Dermis blood vessel endothelial cell (primary cell): Measurements from ENCODE around the gene OR51D1. TPM values are rescaled to one million over a fixed set of nuclear protein-coding genes. Genes with fewer than 3 reads are reported as not detected.

ENCODE experiments used
- DNase-seq: peaks from one replicate; pipeline ENCODE4 v3.0.0; 2010
- total RNA-seq: library from RNA; depleted of rRNA; stranded (reverse); fragments of >200 nt; gene quantifications from 2 replicates; pipeline ENCODE4 v1.2.3, GENCODE V29; 2014

The OR51D1 gene
- total RNA-seq, 1 donor from 2014 or later, result not detected

GRCh38 chr11:4647766-4648165, 10.5 kb downstream of the OR51D1 start:
- no peak for DNase-seq

GRCh38 chr11:4654635-4655369, 17.5 kb downstream of the OR51D1 start:
- DNase-seq, result no peak

- no peak for DNase-seq
These were observed 21.6 kb downstream of the OR51D1 start for GRCh38 chr11:4658629-4659445.

GRCh38 chr11:4662876-4663275, 25.6 kb downstream of the OR51D1 start:
- no peak for DNase-seq

GRCh38 chr11:4664183-4664582, 26.9 kb downstream of the OR51D1 start:
- DNase-seq, result no peak

GRCh38 chr11:4664786-4665185, 27.5 kb downstream of the OR51D1 start:
- no peak for DNase-seq

- DNase-seq, result no peak
These were observed 28.1 kb downstream of the OR51D1 start for GRCh38 chr11:4665424-4665823.

GRCh38 chr11:4671741-4672140, 34.5 kb downstream of the OR51D1 start:
- no peak for DNase-seq

GRCh38 chr11:4672470-4672869, 35.2 kb downstream of the OR51D1 start:
- DNase-seq, result no peak

GRCh38 chr11:4673781-4674180, 36.5 kb downstream of the OR51D1 start:
- DNase-seq, result no peak

- no peak for DNase-seq
These were observed 40.7 kb downstream of the OR51D1 start for GRCh38 chr11:4677948-4678347.

GRCh38 chr11:4680341-4680740, 43.1 kb downstream of the OR51D1 start:
- DNase-seq, result no peak

- no peak for DNase-seq
These were observed 45.5 kb downstream of the OR51D1 start for GRCh38 chr11:4682623-4683419.

GRCh38 chr11:4684631-4685285, 47.5 kb downstream of the OR51D1 start:
- no peak for DNase-seq

Other genes starting within 250 kb of the OR51D1 start
- gene TRIM21, start 243.8 kb upstream of the OR51D1 start, total RNA-seq, result 34.9 and 44.2 TPM in 2 replicates
- gene OR52K2, start 188.2 kb upstream of the OR51D1 start, total RNA-seq, result not detected in 2 replicates
- not detected in 2 replicates for gene OR52K1, start 154.8 kb upstream of the OR51D1 start, total RNA-seq
- gene OR52M1, start 92.3 kb upstream of the OR51D1 start, total RNA-seq, result not detected in 2 replicates
- gene OR52I2, start 55.7 kb upstream of the OR51D1 start, total RNA-seq, result not detected in 2 replicates
- gene OR52I1, start 43.4 kb upstream of the OR51D1 start, total RNA-seq, result not detected in 2 replicates
- gene TRIM68, start 29.2 kb upstream of the OR51D1 start, total RNA-seq, result 11.8 and 13.1 TPM in 2 replicates
- gene OR51E1, start 6.5 kb downstream of the OR51D1 start, total RNA-seq, result not detected in 2 replicates
- not detected in 2 replicates for gene OR51E2, start 60.4 kb downstream of the OR51D1 start, total RNA-seq
- gene MMP26, start 67.3 kb downstream of the OR51D1 start, total RNA-seq, result not detected in 2 replicates
- not detected in 2 replicates for gene OR51F1, start 132.5 kb downstream of the OR51D1 start, total RNA-seq
- gene OR52R1, start 166.9 kb downstream of the OR51D1 start, total RNA-seq, result not detected in 2 replicates
- gene OR51F2, start 183.8 kb downstream of the OR51D1 start, total RNA-seq, result not detected in 2 replicates
- gene OR51S1, start 211.7 kb downstream of the OR51D1 start, total RNA-seq, result not detected in 2 replicates
- gene OR51T1, start 244.4 kb downstream of the OR51D1 start, total RNA-seq, result not detected in 2 replicates